Measurements from ENCODE around the gene MRPL44.
"Not testable (repeated sequence)": the region's sequence is repeated elsewhere in the genome, so short reads cannot be mapped to it uniquely, and the experiment has no call there.

The MRPL44 gene

GRCh38 chr2:224000662-224001061 is 43.4 kb downstream of the MRPL44 start:
- DNase-seq (ENCODE audit: low read depth in 2 of 2, low spot score in 1 of 2), result not testable (repeated sequence)

GRCh38 chr2:224004105-224004695 is 46.9 kb downstream of the MRPL44 start:
- DNase-seq (ENCODE audit: low read depth in 2 of 2, low spot score in 1 of 2), result no peak

- no peak for DNase-seq (ENCODE audit: low read depth in 2 of 2, low spot score in 1 of 2)
Observed at GRCh38 chr2:224008702-224009261, 51.5 kb downstream of the MRPL44 start.

- no peak for DNase-seq (ENCODE audit: low read depth in 2 of 2, low spot score in 1 of 2)
Observed at GRCh38 chr2:224009605-224010315, 52.5 kb downstream of the MRPL44 start.

- DNase-seq (ENCODE audit: low read depth in 2 of 2, low spot score in 1 of 2), result no peak
Observed at GRCh38 chr2:224011837-224012236, 54.6 kb downstream of the MRPL44 start.

- no peak for DNase-seq (ENCODE audit: low read depth in 2 of 2, low spot score in 1 of 2)
Observed at GRCh38 chr2:224014336-224014735, 57.1 kb downstream of the MRPL44 start.

GRCh38 chr2:224016963-224017362 is 59.7 kb downstream of the MRPL44 start:
- DNase-seq (ENCODE audit: low read depth in 2 of 2, low spot score in 1 of 2), result no peak

Data from stimulated activated CD8-positive, alpha-beta memory T cell treated with anti-CD3 and anti-CD28 coated beads, Interleukin-4, amount 100 ng/mL, for 1 hour (primary cell).